Neural progenitor cell (in vitro differentiated cells): ENCODE results near the gene UBFD1. TPM values are rescaled to one million over a fixed set of nuclear protein-coding genes. Genes with fewer than 3 reads are reported as not detected.

ENCODE experiments used
- DNase-seq: peaks from one replicate; pipeline ENCODE4 v3.0.0-alpha.2; 2016; ENCODE audit warnings: low spot score
- H2AFZ ChIP-seq: fragments of 200-600 bp; sonication (generic); replicated peaks from 2 replicates; pipeline ENCODE4 v1.6.1; 2016; ENCODE audit warnings: antibody characterized with exemption
- H3F3A ChIP-seq: fragments of 200-600 bp; sonication (generic); 2 replicates; pipeline ENCODE4 v1.6.1; 2016; ENCODE audit warnings: antibody characterized with exemption, low read depth
- H3K27ac ChIP-seq: fragments of 200-600 bp; sonication (generic); 2 replicates; pipeline ENCODE4 v1.5.1; 2016; ENCODE audit warnings: mild to moderate bottlenecking
- H3K27me3 ChIP-seq: fragments of 200-600 bp; sonication (generic); 2 replicates; pipeline ENCODE4 v1.6.1; 2016; ENCODE audit warnings: mild to moderate bottlenecking, moderate library complexity
- H3K36me3 ChIP-seq: fragments of 200-600 bp; sonication (generic); 2 replicates; pipeline ENCODE4 v1.5.1; 2016
- H3K4me1 ChIP-seq: fragments of 200-600 bp; sonication (generic); 2 replicates; pipeline ENCODE4 v1.6.1; 2016; ENCODE audit warnings: mixed run types
- H3K4me2 ChIP-seq: fragments of 200-600 bp; sonication (generic); 2 replicates; pipeline ENCODE4 v1.6.1; 2016
- H3K4me3 ChIP-seq: fragments of 200-600 bp; sonication (generic); 2 replicates; pipeline ENCODE4 v1.5.1; 2016
- H3K79me2 ChIP-seq: fragments of 200-600 bp; sonication (generic); 2 replicates; pipeline ENCODE4 v1.6.1; 2016; ENCODE audit warnings: low read depth
- H3K9ac ChIP-seq: fragments of 200-600 bp; sonication (generic); 2 replicates; pipeline ENCODE4 v1.6.1; 2016
- H3K9me3 ChIP-seq: fragments of 200-600 bp; sonication (generic); 2 replicates; pipeline ENCODE4 v1.5.1; 2016; ENCODE audit warnings: low read depth
- H4K20me1 ChIP-seq: fragments of 200-600 bp; sonication (generic); 2 replicates; pipeline ENCODE4 v1.6.1; 2016; ENCODE audit warnings: low read depth
- H3K27ac Mint-ChIP-seq: 3 replicates; pipeline ENCODE4 v1.8.0; 2021; ENCODE audit warnings: mixed read lengths
- H3K27me3 Mint-ChIP-seq: 2 replicates; pipeline ENCODE4 v1.8.0; 2022; ENCODE audit warnings: low read depth, mild to moderate bottlenecking, inconsistent platforms, moderate library complexity, mixed read lengths; ENCODE audit not compliant: insufficient read depth
- H3K36me3 Mint-ChIP-seq: 3 replicates; pipeline ENCODE4 v1.8.0; 2021; ENCODE audit warnings: mixed read lengths
- H3K4me1 Mint-ChIP-seq: 3 replicates; pipeline ENCODE4 v1.8.0; 2021; ENCODE audit warnings: mixed read lengths
- H3K4me3 Mint-ChIP-seq: 3 replicates; pipeline ENCODE4 v1.8.0; 2021; ENCODE audit warnings: mild to moderate bottlenecking, moderate library complexity, mixed read lengths
- H3K9me3 Mint-ChIP-seq: 3 replicates; pipeline ENCODE4 v1.8.0; 2020; ENCODE audit warnings: mixed read lengths
- CTCF ChIP-seq: fragments of 200-600 bp; sonication (generic); IDR thresholded peaks from 2 replicates; pipeline ENCODE4 v1.5.1; 2017; ENCODE audit warnings: antibody characterized with exemption, mild to moderate bottlenecking
- EZH2 ChIP-seq: fragments of 200-600 bp; sonication (generic); IDR thresholded peaks from 2 replicates; pipeline ENCODE4 v1.6.1; 2017; ENCODE audit warnings: antibody characterized with exemption, mild to moderate bottlenecking, moderate library complexity
- EZH2phosphoT487 ChIP-seq: fragments of 200-600 bp; sonication (generic); IDR thresholded peaks from 2 replicates; pipeline ENCODE4 v1.6.1; 2017; ENCODE audit warnings: antibody characterized with exemption
- total RNA-seq: library from RNA; depleted of rRNA; stranded (reverse); fragments of >200 nt; gene quantifications from 2 replicates; pipeline ENCODE4 v1.2.3, GENCODE V29; 2015; ENCODE audit warnings: low replicate concordance

Gene UBFD1
- total RNA-seq, 1 donor from 2014 or later, result 64.9 TPM

GRCh38 chr16:23520500-23520899 is 37.0 kb upstream of the UBFD1 start:
- H3K79me2 ChIP-seq, result no peaks in the 10 kb centered on the region
- no peak overlapping the region for H3K4me3 Mint-ChIP-seq
- H3K9ac ChIP-seq, result no peak overlapping the region
- no peak overlapping the region for H2AFZ ChIP-seq
- no peaks in the 10 kb centered on the region for H3K27me3 ChIP-seq
- H3K4me1 Mint-ChIP-seq, result no peaks in the 10 kb centered on the region
- H3K4me3 ChIP-seq, result no peak overlapping the region
- H3K4me1 ChIP-seq, result no peaks in the 10 kb centered on the region
- no peak overlapping the region for H3K27ac ChIP-seq
- no peak overlapping the region for H3K27ac Mint-ChIP-seq
- no peaks in the 10 kb centered on the region for H3K9me3 Mint-ChIP-seq
- no peaks in the 10 kb centered on the region for H3K9me3 ChIP-seq
- H3K36me3 Mint-ChIP-seq, result peaks cover 26% of the 10 kb centered on the region
- TF ChIP-seq EZH2phosphoT487 (no peak), CTCF (no peak)
- DNase-seq, result no peak
- H3K36me3 ChIP-seq, result no peaks in the 10 kb centered on the region
- H3K27me3 Mint-ChIP-seq, result no peaks in the 10 kb centered on the region
- H3K4me2 ChIP-seq, result no peak overlapping the region
- no peaks in the 10 kb centered on the region for H3F3A ChIP-seq
- H4K20me1 ChIP-seq, result no peaks in the 10 kb centered on the region

- H3K9ac ChIP-seq, result no peak overlapping the region
- H3K4me3 Mint-ChIP-seq, result no peak overlapping the region
- H4K20me1 ChIP-seq, result no peaks in the 10 kb centered on the region
These were observed 36.3 kb upstream of the UBFD1 start for GRCh38 chr16:23521037-23521743.

GRCh38 chr16:23521965-23522364 is 35.6 kb upstream of the UBFD1 start:
- Histone ChIP-seq H3K4me3 (no peak overlapping the region), H4K20me1 (no peaks in the 10 kb centered on the region), H2AFZ (no peak overlapping the region), H3K27ac (no peak overlapping the region), H3K27me3 (no peaks in the 10 kb centered on the region), H3K79me2 (no peaks in the 10 kb centered on the region), H3K36me3 (no peaks in the 10 kb centered on the region), H3K4me2 (no peak overlapping the region), H3K9ac (no peak overlapping the region), H3K4me1 (no peaks in the 10 kb centered on the region), H3K9me3 (no peaks in the 10 kb centered on the region), H3F3A (no peaks in the 10 kb centered on the region)
- H3K27ac Mint-ChIP-seq, result no peak overlapping the region
- H3K4me1 Mint-ChIP-seq, result no peaks in the 10 kb centered on the region
- no peaks in the 10 kb centered on the region for H3K9me3 Mint-ChIP-seq
- H3K27me3 Mint-ChIP-seq, result no peaks in the 10 kb centered on the region
- no peak overlapping the region for H3K4me3 Mint-ChIP-seq
- DNase-seq, result no peak
- peaks cover 26% of the 10 kb centered on the region for H3K36me3 Mint-ChIP-seq
- TF ChIP-seq EZH2, result no peak
- no peak for TF ChIP-seq EZH2phosphoT487
- no peak for TF ChIP-seq CTCF

More at GRCh38 chr16:23521037-23521743, 36.3 kb upstream of the UBFD1 start:
- Histone ChIP-seq H2AFZ (no peak overlapping the region), H3K27me3 (no peaks in the 10 kb centered on the region), H3K4me3 (no peak overlapping the region), H3K4me1 (no peaks in the 10 kb centered on the region), H3F3A (no peaks in the 10 kb centered on the region), H3K9me3 (no peaks in the 10 kb centered on the region), H3K27ac (no peak overlapping the region), H3K36me3 (no peaks in the 10 kb centered on the region), H3K4me2 (no peak overlapping the region), H3K79me2 (no peaks in the 10 kb centered on the region)
- Mint-ChIP-seq H3K27ac (no peak overlapping the region), H3K27me3 (no peaks in the 10 kb centered on the region), H3K36me3 (peaks cover 25% of the 10 kb centered on the region), H3K9me3 (no peaks in the 10 kb centered on the region), H3K4me1 (no peaks in the 10 kb centered on the region)
- no peak for DNase-seq
- no peak for TF ChIP-seq EZH2phosphoT487
- TF ChIP-seq CTCF, result no peak
- no peak for TF ChIP-seq EZH2
